Liver (tissue), 9 donors: Measurements from ENCODE around the gene CD37. TPM values are rescaled to one million over a fixed set of nuclear protein-coding genes. Genes with fewer than 3 reads are reported as not detected.
"Not testable (repeated sequence)": the region's sequence is repeated elsewhere in the genome, so short reads cannot be mapped to it uniquely, and the experiment has no call there.

Experiments used
- DNase-seq: peaks from one replicate; pipeline ENCODE4 v3.0.0-alpha.2; 2017; ENCODE audit warnings: low spot score
- H3K27ac ChIP-seq, 2 donors: one replicate each; pipeline ENCODE4 v1.7.0; 2013; ENCODE audit warnings: inconsistent platforms in 2 of 2, low read length in 2 of 2, control low read depth in 1 of 2, low read depth in 1 of 2, mild to moderate bottlenecking in 1 of 2
- H3K27me3 ChIP-seq, 4 donors: one replicate each; pipeline versions ENCODE4 v1.6.1 to v1.7.0; 2013; ENCODE audit warnings: low read length in 3 of 4, inconsistent platforms in 1 of 4, mild to moderate bottlenecking in 1 of 4, moderate library complexity in 1 of 4; ENCODE audit not compliant: control insufficient read depth in 4 of 4, insufficient read depth in 4 of 4
- H3K36me3 ChIP-seq, 4 donors: one replicate each; pipeline versions ENCODE4 v1.6.1 to v1.7.0; 2013; ENCODE audit warnings: low read length in 3 of 4, mild to moderate bottlenecking in 3 of 4, low read depth in 1 of 4, moderate library complexity in 1 of 4; ENCODE audit not compliant: control insufficient read depth in 4 of 4, insufficient read depth in 3 of 4
- H3K4me1 ChIP-seq, 4 donors: one replicate each; pipeline versions ENCODE4 v1.6.1 to v1.7.0; 2013; ENCODE audit warnings: low read length in 3 of 4, mild to moderate bottlenecking in 3 of 4, moderate library complexity in 1 of 4; ENCODE audit not compliant: control insufficient read depth in 4 of 4, insufficient read depth in 4 of 4
- H3K4me3 ChIP-seq, 3 donors: one replicate each; pipeline versions ENCODE4 v1.6.1 to v1.7.0; 2013; ENCODE audit warnings: low read length in 3 of 3, control low read depth in 1 of 3, low read depth in 1 of 3, mild to moderate bottlenecking in 1 of 3
- H3K9ac ChIP-seq, 2 donors: one replicate each; pipeline ENCODE4 v1.7.0; 2013; ENCODE audit warnings: low read length in 2 of 2, mild to moderate bottlenecking in 2 of 2, moderate library complexity in 2 of 2, control low read depth in 1 of 2, low read depth in 1 of 2
- H3K9me3 ChIP-seq, 4 donors: one replicate each; pipeline versions ENCODE4 v1.6.1 to v1.7.0; 2013; ENCODE audit warnings: low read length in 3 of 4; ENCODE audit not compliant: control insufficient read depth in 4 of 4
- ATF3 ChIP-seq: IDR thresholded peaks from 2 replicates; pipeline ENCODE4 v1.6.1; 2016; ENCODE audit warnings: antibody characterized with exemption
- CTCF ChIP-seq: fragments of 150-350 bp; IDR thresholded peaks from 2 replicates; pipeline ENCODE4 v1.5.1; 2017; ENCODE audit warnings: improper control_type of control experiment, low read depth, low read length; ENCODE audit not compliant: missing input control
- EGR1 ChIP-seq, 2 donors: IDR thresholded peaks; 2 replicates each; pipeline ENCODE4 v1.6.1; 2016 to 2018; ENCODE audit warnings: antibody characterized with exemption in 2 of 2, low read depth in 2 of 2
- FOXA1 ChIP-seq: IDR thresholded peaks from 2 replicates; pipeline ENCODE4 v1.6.1; 2016; ENCODE audit warnings: antibody characterized with exemption
- GABPA ChIP-seq, 2 donors: IDR thresholded peaks in 1 of 2; conservative IDR thresholded peaks in 1 of 2; 2 replicates each; pipeline ENCODE4 v1.6.1; 2016; ENCODE audit warnings: antibody characterized with exemption in 2 of 2, mild to moderate bottlenecking in 1 of 2, moderate library complexity in 1 of 2
- HNF4A ChIP-seq, 2 donors: conservative IDR thresholded peaks; 2 replicates each; pipeline ENCODE4 v1.6.1; 2016; ENCODE audit warnings: antibody characterized with exemption in 2 of 2, mild to moderate bottlenecking in 2 of 2
- JUND ChIP-seq, 2 donors: IDR thresholded peaks; 2 replicates each; pipeline ENCODE4 v1.6.1; 2016; ENCODE audit warnings: antibody characterized with exemption in 2 of 2
- MAX ChIP-seq: IDR thresholded peaks from 2 replicates; pipeline ENCODE4 v1.6.1; 2016; ENCODE audit warnings: antibody characterized with exemption
- REST ChIP-seq: IDR thresholded peaks from 2 replicates; pipeline ENCODE4 v1.6.1; 2016; ENCODE audit warnings: antibody characterized with exemption, mild to moderate bottlenecking
- RXRA ChIP-seq, 2 donors: IDR thresholded peaks; 2 replicates each; pipeline ENCODE4 v1.6.1; 2017 to 2018; ENCODE audit warnings: antibody characterized with exemption in 2 of 2, mild to moderate bottlenecking in 1 of 2
- TAF1 ChIP-seq: conservative IDR thresholded peaks from 2 replicates; pipeline ENCODE4 v1.6.1; 2016; ENCODE audit warnings: antibody characterized with exemption, mild to moderate bottlenecking
- YY1 ChIP-seq: IDR thresholded peaks from 2 replicates; pipeline ENCODE4 v1.6.1; 2016; ENCODE audit warnings: antibody characterized with exemption, mild to moderate bottlenecking
- WGBS: extraction: QIAGEN DNeasy Blood & Tissue Kit; methylation state at CpG from one replicate; pipeline ENCODE4 v1.1.7; 2013; 5-methylcytosine and 5-hydroxymethylcytosine counted together
- polyA plus RNA-seq, 2 donors: library from polyadenylated mRNA; stranded (reverse) in 1 of 2; unstranded in 1 of 2; fragments of 200-250 nt in 1 of 2; fragments of >200 nt in 1 of 2; fragmentation: Nextera tagmentation in 1 of 2; extraction: Ambion mirVana in 1 of 2; gene quantifications; one replicate each; pipeline versions ENCODE4 v1.2.1 to v1.2.3, GENCODE V29; 2013 to 2015
- total RNA-seq, 2 donors: library from RNA; depleted of rRNA; stranded (reverse); fragments of >200 nt; gene quantifications; one replicate each; pipeline ENCODE4 v1.2.3, GENCODE V29; 2014
- donor health status: healthy.
- donor health status: healthy.
- donor health status: healthy.
- donor health status: healthy.
- donor health status: healthy.

The CD37 gene
- total RNA-seq (1 to 10 TPM; 2.9 to 9.6 TPM), polyA plus RNA-seq (1 to 10 TPM; 3.7 to 4.1 TPM)

- Histone ChIP-seq H3K36me3 (no peaks in the 10 kb centered on the region), H3K4me3 (peak within 1 kb of the TSS in 1 of 3 donors; percentile 8), H3K27ac (peak within 1 kb of the TSS; percentile 27 to 33), H3K4me1 (peaks cover 2 to 23% (median 9%) of the 10 kb centered on the region in 4 donors), H3K9ac (no peak within 1 kb of the TSS), H3K27me3 (no peaks in the 10 kb centered on the region), H3K9me3 (no peaks in the 10 kb centered on the region)
- DNase-seq: no peak
- WGBS: 75% methylated on average over 13 of the region's 13 CpGs
- no peak for TF ChIP-seq REST
Measured at GRCh38 chr19:49335071-49335783, at the start of gene CD37. TSS of gene CD37 (plus strand) at chr19:49335406. CDS start at chr19:49335541, 135 bp downstream.

GRCh38 chr19:49287141-49287770 is 48.0 kb upstream of the CD37 start:
- H3K9me3 ChIP-seq: no peaks in the 10 kb centered on the region
- no peaks in the 10 kb centered on the region for H3K36me3 ChIP-seq
- no peak overlapping the region for H3K9ac ChIP-seq
- WGBS: 47% methylated on average over 2 of the region's 2 CpGs
- DNase-seq: no peak
- no peaks in the 10 kb centered on the region for H3K27me3 ChIP-seq
- no peak overlapping the region for H3K27ac ChIP-seq
- no peaks in the 10 kb centered on the region for H3K4me1 ChIP-seq
- H3K4me3 ChIP-seq: no peak overlapping the region
- TF ChIP-seq ATF3: no peak
- TF ChIP-seq JUND (IDR thresholded peaks at IDR 0.05): no peak
- TF ChIP-seq TAF1: no peak
- no peak for TF ChIP-seq YY1
- no peak for TF ChIP-seq HNF4A (conservative IDR thresholded peaks at IDR 0.05)
- no peak for TF ChIP-seq RXRA (IDR thresholded peaks at IDR 0.05)
- no peak for TF ChIP-seq MAX
- TF ChIP-seq CTCF: no peak
- no peak for TF ChIP-seq REST
- TF ChIP-seq FOXA1: no peak
- no peak for TF ChIP-seq EGR1 (IDR thresholded peaks at IDR 0.05; ENCODE audit: low read depth in 2 of 2)
- no peak for TF ChIP-seq GABPA (IDR thresholded peaks at IDR 0.05 in 1 of 2, conservative IDR thresholded peaks at IDR 0.05 in 1 of 2)

GRCh38 chr19:49288205-49288604 is 47.0 kb upstream of the CD37 start:
- not testable (repeated sequence) for DNase-seq, H3K27ac ChIP-seq, H3K9me3 ChIP-seq, H3K4me3 ChIP-seq, H3K36me3 ChIP-seq, H3K4me1 ChIP-seq, H3K27me3 ChIP-seq, H3K9ac ChIP-seq
- 95% methylated on average over 4 of the region's 4 CpGs for WGBS

- not testable (repeated sequence) for H3K36me3 ChIP-seq, H3K9me3 ChIP-seq, H3K27me3 ChIP-seq, DNase-seq, H3K4me1 ChIP-seq, H3K27ac ChIP-seq, H3K9ac ChIP-seq, H3K4me3 ChIP-seq
- 56% methylated on average over 2 of the region's 2 CpGs for WGBS
Measured at GRCh38 chr19:49289286-49289685, 45.9 kb upstream of the CD37 start.
